SH-SY5Y (cell line): ENCODE measurements around the gene GRIK2.

ENCODE experiments used
- GATA2 ChIP-seq: IDR thresholded peaks from 2 replicates; pipeline ENCODE4 v1.6.1; 2011; ENCODE audit warnings: mild to moderate bottlenecking, low read depth, low read length
- GATA3 ChIP-seq: IDR thresholded peaks from 2 replicates; pipeline ENCODE4 v1.6.1; 2011; ENCODE audit warnings: low read depth, mild to moderate bottlenecking, low read length, moderate library complexity

DNA sequence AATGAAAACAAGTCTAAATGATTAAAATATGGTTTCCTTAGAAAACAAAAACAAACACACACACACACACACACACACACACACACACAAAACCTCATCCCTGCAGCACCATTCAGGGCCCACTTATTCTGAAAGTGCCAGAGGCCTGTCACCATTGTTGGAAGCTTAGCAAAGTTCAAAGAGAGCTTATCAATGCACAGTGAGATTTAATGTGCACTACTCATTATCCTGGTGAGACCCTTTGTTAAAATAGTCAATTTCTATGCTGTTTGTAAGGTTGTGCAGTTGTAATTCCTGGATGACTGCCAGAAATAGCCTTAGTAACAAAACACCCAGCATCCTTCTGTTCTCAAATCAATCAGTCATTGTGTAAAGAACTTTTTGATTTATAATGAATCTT lies 482.9 kb downstream of the GRIK2 start:
- TF ChIP-seq GATA3 (no peak), GATA2 (no peak)
